ENCODE measurements around the gene MAD1L1. TPM values are rescaled to one million over a fixed set of nuclear protein-coding genes. Genes with fewer than 3 reads are reported as not detected.

MAD1L1 gene
- total and polyA plus RNA-seq, 11 donors, result 11.1 to 29.7 (median 20.9) TPM

DNA sequence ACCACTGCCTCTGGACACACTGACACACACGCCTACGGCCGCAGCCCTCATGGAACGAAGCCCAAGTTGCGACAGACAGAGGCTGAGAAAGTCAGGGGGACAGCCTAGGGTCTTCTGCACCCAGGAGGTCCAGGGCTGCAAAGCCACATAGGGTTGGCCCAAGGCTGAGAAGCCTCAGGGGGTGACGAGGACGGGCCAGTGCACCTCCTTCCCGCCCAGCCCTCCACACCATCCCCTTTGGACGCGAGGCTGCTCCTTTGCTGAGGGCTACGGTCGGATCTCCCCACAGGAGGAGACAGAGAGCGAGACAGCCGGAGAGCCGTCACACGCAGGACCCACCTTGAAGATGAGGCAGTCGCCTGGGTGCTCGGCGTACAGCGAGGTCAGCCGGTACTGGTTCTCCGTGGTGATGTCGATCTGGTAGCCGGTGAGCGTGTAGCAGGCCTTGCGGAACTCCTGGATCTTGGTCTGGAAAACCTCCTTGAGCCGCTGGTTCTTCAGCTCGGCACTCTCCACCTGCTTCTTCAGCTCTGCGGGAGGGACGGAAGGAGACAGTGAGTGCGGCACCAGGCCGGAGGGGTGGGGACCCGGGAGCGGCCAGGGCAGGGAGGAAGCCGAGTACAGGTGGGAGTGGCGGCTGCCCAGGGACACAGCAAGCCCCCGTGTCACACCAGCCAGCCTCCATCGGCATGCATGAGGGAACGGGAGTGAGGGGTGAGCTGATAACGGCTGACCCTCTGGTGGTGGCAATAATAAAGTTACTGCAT lies 334.7 kb downstream of the MAD1L1 start:
- ATAC-seq (no peak), DNase-seq (peak in 3 of 5 donors; percentile 19 to 38 (median 24))
- H3K4me3 ChIP-seq, result no peak overlapping the region
- H3K27ac ChIP-seq, result no peak overlapping the region
- intact Hi-C loops (cut with DNase I), result no loop called here
- H3K27me3 ChIP-seq, result no peaks in the 10 kb centered on the region
- 93 to 95% (median 94%) methylated on average over 35 to 40 of the region's 40 CpGs for WGBS, 4 donors
- TF ChIP-seq CTCF (IDR thresholded peaks at IDR 0.05) (no peak), POLR2A (IDR thresholded peaks at IDR 0.05) (no peak)
- peaks cover 0 to 22% (median 0%) of the 10 kb centered on the region in 9 donors for H3K36me3 ChIP-seq
- peaks cover 0 to 22% (median 9%) of the 10 kb centered on the region in 12 donors for H3K4me1 ChIP-seq
- no peaks in the 10 kb centered on the region for H3K9me3 ChIP-seq

DNA sequence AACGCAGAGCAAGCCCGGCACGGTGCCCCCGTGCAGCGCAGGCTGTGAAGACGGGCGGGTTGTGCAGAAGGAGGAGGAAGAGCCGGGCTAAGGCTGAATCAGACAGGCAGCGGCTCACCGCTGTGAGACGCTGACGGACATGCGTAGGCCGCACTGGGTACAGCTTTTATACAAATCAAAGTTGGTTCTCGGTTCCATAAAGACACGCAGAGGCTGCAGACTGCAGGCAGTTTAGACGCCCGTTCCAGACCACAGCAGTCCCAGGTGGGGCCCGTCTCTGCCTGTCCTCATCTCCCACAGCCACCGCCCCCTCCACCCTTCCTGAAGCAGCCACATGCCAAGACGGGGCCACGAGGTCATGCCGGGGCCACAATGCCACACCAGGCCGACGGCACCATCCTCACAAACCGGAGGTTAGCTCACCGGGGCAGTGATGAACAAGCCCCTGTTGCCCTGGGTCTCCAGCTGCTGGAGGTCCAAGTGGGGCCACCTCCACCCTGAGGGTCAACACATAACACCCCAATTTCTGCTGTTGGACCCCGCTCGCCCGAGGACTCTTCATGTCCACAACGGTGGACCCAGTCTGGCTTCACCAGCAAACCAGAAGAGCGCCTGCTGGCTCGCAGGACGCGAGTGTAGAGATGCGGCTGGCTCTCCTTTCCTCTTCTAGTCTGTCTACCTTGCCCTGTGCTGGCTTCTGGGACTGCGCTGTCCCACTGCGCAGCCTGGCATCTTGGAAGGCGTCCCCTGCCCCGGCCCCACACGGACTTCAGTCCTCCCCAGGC lies 335.5 kb downstream of the MAD1L1 start:
- intact Hi-C loops (cut with DNase I), result no loop called here
- Histone ChIP-seq H3K4me1 (peaks cover 0 to 22% (median 9%) of the 10 kb centered on the region in 12 donors), H3K36me3 (peaks cover 0 to 22% (median 0%) of the 10 kb centered on the region in 9 donors), H3K9me3 (no peaks in the 10 kb centered on the region), H3K27ac (no peak overlapping the region), H3K4me3 (no peak overlapping the region), H3K27me3 (no peaks in the 10 kb centered on the region)
- ATAC-seq, result no peak
- TF ChIP-seq POLR2A (IDR thresholded peaks at IDR 0.05) (no peak), CTCF (IDR thresholded peaks at IDR 0.05) (no peak)
- DNase-seq, result peak in 2 of 5 donors; percentile 21 to 22
- WGBS, 4 donors, result 86 to 91% (median 88%) methylated on average over 35 to 41 of the region's 41 CpGs

GRCh38 chr7:1895664-1896515 lies 336.9 kb downstream of the MAD1L1 start:
- Histone ChIP-seq H3K9me3 (no peaks in the 10 kb centered on the region), H3K36me3 (peaks cover 0 to 22% (median 0%) of the 10 kb centered on the region in 9 donors), H3K4me1 (peaks cover 0 to 22% (median 9%) of the 10 kb centered on the region in 12 donors), H3K27ac (peak overlapping the region in 10 of 12 donors; percentile 4 to 77 (median 50)), H3K4me3 (no peak overlapping the region), H3K27me3 (no peaks in the 10 kb centered on the region)
- TF ChIP-seq CTCF (IDR thresholded peaks at IDR 0.05), result no peak
- no peak for TF ChIP-seq POLR2A (IDR thresholded peaks at IDR 0.05)
- ATAC-seq, result peak; percentile 83 to 85 (median 85)
- intact Hi-C loops (cut with DNase I), result loop anchor here in 1 of 10 donors (2.0 kb wide), 1 partner anchor 33 kb away; no protein-coding TSS in a partner anchor
- peak; percentile 60 to 89 (median 72) for DNase-seq
- WGBS, 4 donors, result 52 to 71% (median 64%) methylated on average over 20 to 30 of the region's 30 CpGs
